Measurements from ENCODE around the gene COX11. TPM values are rescaled to one million over a fixed set of nuclear protein-coding genes. Genes with fewer than 3 reads are reported as not detected.

Gene COX11
- polyA plus RNA-seq, 1 of the 3 experiments (the other 2 are of a cell fraction): 85.8 TPM

DNA sequence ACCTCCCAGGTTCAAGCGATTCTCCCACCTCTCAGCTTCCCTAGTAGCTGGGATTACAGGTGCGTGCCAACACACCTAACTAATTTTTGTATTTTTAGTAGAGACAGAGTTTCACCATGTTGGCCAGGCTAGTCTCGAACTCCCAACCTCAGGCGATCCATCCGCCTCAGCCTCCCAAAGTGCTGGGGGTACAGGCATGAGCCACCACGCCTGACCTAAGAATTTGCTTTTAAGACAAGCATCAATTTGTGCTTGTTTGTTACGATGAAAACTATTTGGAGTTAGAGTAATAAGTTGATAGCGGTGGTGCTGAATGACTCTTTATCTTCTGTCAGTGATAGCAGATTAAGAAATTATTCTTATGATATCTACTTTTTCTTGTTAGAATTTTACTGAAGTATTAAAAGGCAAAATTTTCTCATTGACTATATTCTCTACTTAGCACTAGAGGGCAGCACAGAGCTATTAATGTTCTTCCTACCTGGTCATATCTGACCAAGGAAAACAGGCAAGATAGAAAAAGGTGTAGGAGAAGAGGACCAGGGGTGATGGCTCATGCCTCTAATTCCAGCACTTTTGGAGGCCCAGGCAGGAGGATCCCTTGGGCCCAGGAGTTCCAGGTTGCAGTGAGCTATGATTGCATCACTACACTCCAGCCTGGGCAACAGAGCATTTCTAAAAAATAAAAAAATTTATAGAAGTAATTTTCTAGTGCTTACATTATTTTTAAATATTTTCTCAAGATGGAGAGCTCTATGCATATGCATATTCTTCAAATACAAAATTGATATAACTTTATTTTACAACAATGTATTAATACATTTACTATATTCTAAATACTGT is 24.6 kb upstream of the COX11 start:
- peak; percentile 62 for TF ChIP-seq SMC3 (IDR thresholded peaks at IDR 0.05; ENCODE audit: low read depth, low read length)
- TF ChIP-seq, protein P1, sequence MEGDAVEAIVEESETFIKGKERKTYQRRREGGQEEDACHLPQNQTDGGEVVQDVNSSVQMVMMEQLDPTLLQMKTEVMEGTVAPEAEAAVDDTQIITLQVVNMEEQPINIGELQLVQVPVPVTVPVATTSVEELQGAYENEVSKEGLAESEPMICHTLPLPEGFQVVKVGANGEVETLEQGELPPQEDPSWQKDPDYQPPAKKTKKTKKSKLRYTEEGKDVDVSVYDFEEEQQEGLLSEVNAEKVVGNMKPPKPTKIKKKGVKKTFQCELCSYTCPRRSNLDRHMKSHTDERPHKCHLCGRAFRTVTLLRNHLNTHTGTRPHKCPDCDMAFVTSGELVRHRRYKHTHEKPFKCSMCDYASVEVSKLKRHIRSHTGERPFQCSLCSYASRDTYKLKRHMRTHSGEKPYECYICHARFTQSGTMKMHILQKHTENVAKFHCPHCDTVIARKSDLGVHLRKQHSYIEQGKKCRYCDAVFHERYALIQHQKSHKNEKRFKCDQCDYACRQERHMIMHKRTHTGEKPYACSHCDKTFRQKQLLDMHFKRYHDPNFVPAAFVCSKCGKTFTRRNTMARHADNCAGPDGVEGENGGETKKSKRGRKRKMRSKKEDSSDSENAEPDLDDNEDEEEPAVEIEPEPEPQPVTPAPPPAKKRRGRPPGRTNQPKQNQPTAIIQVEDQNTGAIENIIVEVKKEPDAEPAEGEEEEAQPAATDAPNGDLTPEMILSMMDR (IDR thresholded peaks at IDR 0.05): peak; percentile 96
- TF ChIP-seq, protein P2, sequence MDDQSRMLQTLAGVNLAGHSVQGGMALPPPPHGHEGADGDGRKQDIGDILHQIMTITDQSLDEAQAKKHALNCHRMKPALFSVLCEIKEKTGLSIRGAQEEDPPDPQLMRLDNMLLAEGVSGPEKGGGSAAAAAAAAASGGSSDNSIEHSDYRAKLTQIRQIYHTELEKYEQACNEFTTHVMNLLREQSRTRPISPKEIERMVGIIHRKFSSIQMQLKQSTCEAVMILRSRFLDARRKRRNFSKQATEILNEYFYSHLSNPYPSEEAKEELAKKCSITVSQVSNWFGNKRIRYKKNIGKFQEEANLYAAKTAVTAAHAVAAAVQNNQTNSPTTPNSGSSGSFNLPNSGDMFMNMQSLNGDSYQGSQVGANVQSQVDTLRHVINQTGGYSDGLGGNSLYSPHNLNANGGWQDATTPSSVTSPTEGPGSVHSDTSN (IDR thresholded peaks at IDR 0.05): no peak
- TF ChIP-seq RAD21 (IDR thresholded peaks at IDR 0.05; ENCODE audit: low read length): peak; percentile 91
- no peak overlapping the region for H3K9ac ChIP-seq
- no peaks in the 10 kb centered on the region for H3K9me2 ChIP-seq
- H3K27ac ChIP-seq (ENCODE audit: low read depth in 2 of 2, low read length in 1 of 2): no peak overlapping the region
- no peak overlapping the region for H2AFZ ChIP-seq (ENCODE audit: low read depth)
- ChIA-PET POLR2A (no interaction called here), CTCF (interaction anchor here (0.6 to 6.1 kb wide), 75 partner anchors 8 to 1961 kb away, joined by 3 to 90 read pairs (median 4); partner anchors contain the start of genes COX11, HLF, SMIM36 and STXBP4)
- no peak overlapping the region for H3K4me2 ChIP-seq
- 71% methylated on average over 8 of the region's 8 CpGs for WGBS (ENCODE audit: low lambda C conversion rate)
- peak; percentile 59 for DNase-seq
- H3K4me3 ChIP-seq (ENCODE audit: low read depth in 2 of 2, low read length in 1 of 2): no peak overlapping the region
- H3K9me3 ChIP-seq: no peaks in the 10 kb centered on the region
- H3K79me2 ChIP-seq (ENCODE audit: insufficient read depth): no peaks in the 10 kb centered on the region
- no peaks in the 10 kb centered on the region; a peak in 1 of 4 replicates for H3K4me1 ChIP-seq (ENCODE audit: control insufficient read depth in 1 of 2, insufficient read depth in 2 of 2, low read depth in 1 of 2, low read length in 1 of 2)
- peaks cover under 1 to 26% of the 10 kb centered on the region in 2 experiments for H3K36me3 ChIP-seq (replicated peaks in 1 of 2; ENCODE audit: control insufficient read depth in 1 of 2, insufficient read depth in 2 of 2, low read length in 1 of 2)
- H3K27me3 ChIP-seq (ENCODE audit: insufficient read depth): no peaks in the 10 kb centered on the region
- no peaks in the 10 kb centered on the region for H3F3A ChIP-seq (replicated peaks; ENCODE audit: insufficient read depth)
- no peaks in the 10 kb centered on the region for H4K20me1 ChIP-seq (ENCODE audit: insufficient read depth)

DNA sequence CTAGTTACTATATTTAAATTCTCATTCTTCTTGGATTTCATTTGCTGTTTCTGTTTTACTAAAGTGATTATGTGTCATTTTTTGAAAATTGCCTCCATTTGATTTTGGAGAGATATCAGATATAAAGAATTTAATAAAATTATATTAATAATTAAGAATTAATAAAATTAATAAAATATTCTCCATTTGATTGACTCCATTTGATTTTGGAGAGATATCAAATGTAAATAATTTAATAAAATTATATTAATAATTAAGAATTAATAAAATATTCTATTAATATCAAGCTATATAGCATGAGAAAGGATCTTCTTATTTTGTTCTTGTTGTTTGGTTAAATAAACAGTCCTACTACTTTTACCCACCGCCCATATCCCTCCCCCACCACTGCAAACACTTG is 23.1 kb upstream of the COX11 start:
- POLR2A ChIA-PET: no interaction called here
- Histone ChIP-seq H3K4me3 (ENCODE audit: low read depth in 2 of 2, low read length in 1 of 2) (no peak overlapping the region), H3K79me2 (ENCODE audit: insufficient read depth) (no peaks in the 10 kb centered on the region), H4K20me1 (ENCODE audit: insufficient read depth) (no peaks in the 10 kb centered on the region), H3K36me3 (replicated peaks in 1 of 2; ENCODE audit: control insufficient read depth in 1 of 2, insufficient read depth in 2 of 2, low read length in 1 of 2) (peaks cover 0 to 30% of the 10 kb centered on the region in 2 experiments), H3K27me3 (ENCODE audit: insufficient read depth) (no peaks in the 10 kb centered on the region), H2AFZ (ENCODE audit: low read depth) (no peak overlapping the region; the same call in 1 of the 2 replicates), H3K4me2 (no peak overlapping the region), H3K9me3 (no peaks in the 10 kb centered on the region), H3K9ac (no peak overlapping the region), H3F3A (replicated peaks; ENCODE audit: insufficient read depth) (no peaks in the 10 kb centered on the region), H3K9me2 (no peaks in the 10 kb centered on the region), H3K4me1 (ENCODE audit: control insufficient read depth in 1 of 2, insufficient read depth in 2 of 2, low read depth in 1 of 2, low read length in 1 of 2) (no peaks in the 10 kb centered on the region; a peak in 1 of 4 replicates), H3K27ac (ENCODE audit: low read depth in 2 of 2, low read length in 1 of 2) (no peak overlapping the region)
- 98% methylated on average over 1 of the region's 1 CpG for WGBS (ENCODE audit: low lambda C conversion rate)
- CTCF ChIA-PET: interaction anchor here (0.6 to 6.1 kb wide), 19 partner anchors 11 to 779 kb away, joined by 3 to 90 read pairs (median 6); no protein-coding TSS in a partner anchor
- no peak for TF ChIP-seq TEAD4 (IDR thresholded peaks at IDR 0.05; ENCODE audit: borderline replicate concordance, insufficient read depth)
- TF ChIP-seq SMC3 (IDR thresholded peaks at IDR 0.05; ENCODE audit: low read depth, low read length): no peak
- TF ChIP-seq NRF1 (IDR thresholded peaks at IDR 0.05; ENCODE audit: low read depth, low read length): no peak
- TF ChIP-seq, protein P3, sequence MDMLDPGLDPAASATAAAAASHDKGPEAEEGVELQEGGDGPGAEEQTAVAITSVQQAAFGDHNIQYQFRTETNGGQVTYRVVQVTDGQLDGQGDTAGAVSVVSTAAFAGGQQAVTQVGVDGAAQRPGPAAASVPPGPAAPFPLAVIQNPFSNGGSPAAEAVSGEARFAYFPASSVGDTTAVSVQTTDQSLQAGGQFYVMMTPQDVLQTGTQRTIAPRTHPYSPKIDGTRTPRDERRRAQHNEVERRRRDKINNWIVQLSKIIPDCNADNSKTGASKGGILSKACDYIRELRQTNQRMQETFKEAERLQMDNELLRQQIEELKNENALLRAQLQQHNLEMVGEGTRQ (IDR thresholded peaks at IDR 0.05; ENCODE audit: borderline replicate concordance, low read depth, low read length): no peak
- no peak for TF ChIP-seq TCF12 (IDR thresholded peaks at IDR 0.05)
- TF ChIP-seq JUND (IDR thresholded peaks at IDR 0.05): no peak
- TF ChIP-seq, protein P4, sequence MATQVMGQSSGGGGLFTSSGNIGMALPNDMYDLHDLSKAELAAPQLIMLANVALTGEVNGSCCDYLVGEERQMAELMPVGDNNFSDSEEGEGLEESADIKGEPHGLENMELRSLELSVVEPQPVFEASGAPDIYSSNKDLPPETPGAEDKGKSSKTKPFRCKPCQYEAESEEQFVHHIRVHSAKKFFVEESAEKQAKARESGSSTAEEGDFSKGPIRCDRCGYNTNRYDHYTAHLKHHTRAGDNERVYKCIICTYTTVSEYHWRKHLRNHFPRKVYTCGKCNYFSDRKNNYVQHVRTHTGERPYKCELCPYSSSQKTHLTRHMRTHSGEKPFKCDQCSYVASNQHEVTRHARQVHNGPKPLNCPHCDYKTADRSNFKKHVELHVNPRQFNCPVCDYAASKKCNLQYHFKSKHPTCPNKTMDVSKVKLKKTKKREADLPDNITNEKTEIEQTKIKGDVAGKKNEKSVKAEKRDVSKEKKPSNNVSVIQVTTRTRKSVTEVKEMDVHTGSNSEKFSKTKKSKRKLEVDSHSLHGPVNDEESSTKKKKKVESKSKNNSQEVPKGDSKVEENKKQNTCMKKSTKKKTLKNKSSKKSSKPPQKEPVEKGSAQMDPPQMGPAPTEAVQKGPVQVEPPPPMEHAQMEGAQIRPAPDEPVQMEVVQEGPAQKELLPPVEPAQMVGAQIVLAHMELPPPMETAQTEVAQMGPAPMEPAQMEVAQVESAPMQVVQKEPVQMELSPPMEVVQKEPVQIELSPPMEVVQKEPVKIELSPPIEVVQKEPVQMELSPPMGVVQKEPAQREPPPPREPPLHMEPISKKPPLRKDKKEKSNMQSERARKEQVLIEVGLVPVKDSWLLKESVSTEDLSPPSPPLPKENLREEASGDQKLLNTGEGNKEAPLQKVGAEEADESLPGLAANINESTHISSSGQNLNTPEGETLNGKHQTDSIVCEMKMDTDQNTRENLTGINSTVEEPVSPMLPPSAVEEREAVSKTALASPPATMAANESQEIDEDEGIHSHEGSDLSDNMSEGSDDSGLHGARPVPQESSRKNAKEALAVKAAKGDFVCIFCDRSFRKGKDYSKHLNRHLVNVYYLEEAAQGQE (IDR thresholded peaks at IDR 0.05; ENCODE audit: low read depth, low read length): no peak
- no peak for TF ChIP-seq MEF2A (IDR thresholded peaks at IDR 0.05; ENCODE audit: borderline replicate concordance, low read depth)
- no peak for TF ChIP-seq NFIC (IDR thresholded peaks at IDR 0.05; ENCODE audit: borderline replicate concordance)
- TF ChIP-seq MXI1 (IDR thresholded peaks at IDR 0.05; ENCODE audit: low read depth, low read length): no peak
- TF ChIP-seq YY1 (IDR thresholded peaks at IDR 0.05; ENCODE audit: low read depth): no peak
- no peak for TF ChIP-seq ELF1 (IDR thresholded peaks at IDR 0.05)
- TF ChIP-seq RFX5 (IDR thresholded peaks at IDR 0.05; ENCODE audit: low read length): no peak
- TF ChIP-seq CHD2 (IDR thresholded peaks at IDR 0.05; ENCODE audit: low read length, partially characterized antibody): no peak
- TF ChIP-seq, protein P1 (IDR thresholded peaks at IDR 0.05): no peak
- DNase-seq: no peak

All from SK-N-SH (cell line).